Activated CD8-positive, alpha-beta memory T cell treated with anti-CD3 and anti-CD28 coated beads, Interleukin-2, amount 10 ng/mL, durations not matched to agents 7 days and 5 days (primary cell): Measurements from ENCODE around the gene NFATC1. TPM values are rescaled to one million over a fixed set of nuclear protein-coding genes. Genes with fewer than 3 reads are reported as not detected.
"Not testable (repeated sequence)": the region's sequence is repeated elsewhere in the genome, so short reads cannot be mapped to it uniquely, and the experiment has no call there.

ENCODE experiments used
- ATAC-seq: fragments of 150-1000 bp; cut with Tn5 transposase; one replicate; pipeline ENCODE4 v1.10.0; 2021; ENCODE audit warnings: moderate library complexity
- CTCF ChIA-PET: fragments of 350-600 bp; sonication (Branson Sonifier 250); formaldehyde crosslinking; loops from one replicate; lab custom pipeline; 2021; ENCODE audit warnings: antibody characterized with exemption; lab: Charles Lee
- DNase-seq: peaks from one replicate; pipeline ENCODE4 v3.0.0-alpha.2; 2020
- H3K27ac Mint-ChIP-seq: one replicate; pipeline ENCODE4 v1.8.0; 2021; ENCODE audit warnings: mild to moderate bottlenecking, mixed read lengths
- H3K27me3 Mint-ChIP-seq: one replicate; pipeline ENCODE4 v1.8.0; 2021; ENCODE audit warnings: mixed read lengths
- H3K36me3 Mint-ChIP-seq: one replicate; pipeline ENCODE4 v1.8.0; 2021; ENCODE audit warnings: mild to moderate bottlenecking, mixed read lengths
- H3K4me1 Mint-ChIP-seq: one replicate; pipeline ENCODE4 v1.8.0; 2021; ENCODE audit warnings: mixed read lengths
- H3K4me3 Mint-ChIP-seq: one replicate; pipeline ENCODE4 v1.8.0; 2021; ENCODE audit warnings: mild to moderate bottlenecking, moderate library complexity, mixed read lengths
- H3K9me3 Mint-ChIP-seq: one replicate; pipeline ENCODE4 v1.8.0; 2022; ENCODE audit warnings: low read depth, mixed read lengths
- total RNA-seq, 2 experiments: library from RNA; stranded (reverse); gene quantifications; one replicate each; pipeline ENCODE4 v1.2.3, GENCODE V29; 2021

NFATC1 gene
- total RNA-seq, 2 experiments from 2014 or later, result 25.7 to 27.8 TPM

- peaks cover 35% of the 10 kb centered on the region for H3K9me3 Mint-ChIP-seq
- H3K27ac Mint-ChIP-seq, result no peak overlapping the region
- peaks cover 2% of the 10 kb centered on the region for H3K4me1 Mint-ChIP-seq
- peaks cover 31% of the 10 kb centered on the region for H3K36me3 Mint-ChIP-seq
- DNase-seq, result no peak
- ATAC-seq, result no peak
- CTCF ChIA-PET, result no interaction called here
- H3K27me3 Mint-ChIP-seq, result no peaks in the 10 kb centered on the region
- no peak overlapping the region for H3K4me3 Mint-ChIP-seq
Observed at GRCh38 chr18:79496978-79497637, 101.4 kb downstream of the NFATC1 start.

- peaks cover 31% of the 10 kb centered on the region for H3K36me3 Mint-ChIP-seq
- DNase-seq (no peak), ATAC-seq (no peak)
- CTCF ChIA-PET, result no interaction called here
- H3K27ac Mint-ChIP-seq, result no peak overlapping the region
- no peaks in the 10 kb centered on the region for H3K27me3 Mint-ChIP-seq
- H3K4me3 Mint-ChIP-seq, result no peak overlapping the region
- H3K4me1 Mint-ChIP-seq, result no peaks in the 10 kb centered on the region
- peaks cover 35% of the 10 kb centered on the region for H3K9me3 Mint-ChIP-seq
Observed at GRCh38 chr18:79497638-79498081, 101.9 kb downstream of the NFATC1 start.

GRCh38 chr18:79498662-79499061 is 102.9 kb downstream of the NFATC1 start:
- H3K4me3 Mint-ChIP-seq, result no peak overlapping the region
- H3K27ac Mint-ChIP-seq, result no peak overlapping the region
- H3K36me3 Mint-ChIP-seq, result peaks cover 31% of the 10 kb centered on the region
- H3K4me1 Mint-ChIP-seq, result no peaks in the 10 kb centered on the region
- CTCF ChIA-PET, result no interaction called here
- peaks cover 35% of the 10 kb centered on the region for H3K9me3 Mint-ChIP-seq
- DNase-seq, result no peak
- ATAC-seq, result no peak
- no peaks in the 10 kb centered on the region for H3K27me3 Mint-ChIP-seq

- no peak overlapping the region for H3K4me3 Mint-ChIP-seq
- peaks cover 25% of the 10 kb centered on the region for H3K36me3 Mint-ChIP-seq
- H3K9me3 Mint-ChIP-seq, result peaks cover 31% of the 10 kb centered on the region
- no peaks in the 10 kb centered on the region for H3K27me3 Mint-ChIP-seq
- H3K27ac Mint-ChIP-seq, result no peak overlapping the region
- CTCF ChIA-PET, result no interaction called here
- DNase-seq (no peak), ATAC-seq (no peak)
- peaks cover 5% of the 10 kb centered on the region for H3K4me1 Mint-ChIP-seq
Observed at GRCh38 chr18:79501006-79501405, 105.3 kb downstream of the NFATC1 start.

GRCh38 chr18:79502782-79503181 is 107.1 kb downstream of the NFATC1 start:
- Mint-ChIP-seq H3K27me3 (no peaks in the 10 kb centered on the region), H3K36me3 (peaks cover 14% of the 10 kb centered on the region), H3K4me3 (no peak overlapping the region), H3K27ac (no peak overlapping the region), H3K4me1 (peaks cover 11% of the 10 kb centered on the region), H3K9me3 (peaks cover 22% of the 10 kb centered on the region)
- ATAC-seq, result no peak
- CTCF ChIA-PET, result no interaction called here
- no peak for DNase-seq

GRCh38 chr18:79503406-79503805 is 107.7 kb downstream of the NFATC1 start:
- CTCF ChIA-PET, result no interaction called here
- DNase-seq, result no peak

GRCh38 chr18:79504034-79504433 is 108.3 kb downstream of the NFATC1 start:
- Mint-ChIP-seq H3K9me3 (peaks cover 11% of the 10 kb centered on the region), H3K4me3 (no peak overlapping the region), H3K27ac (no peak overlapping the region), H3K27me3 (no peaks in the 10 kb centered on the region), H3K36me3 (peaks cover 7% of the 10 kb centered on the region), H3K4me1 (peaks cover 11% of the 10 kb centered on the region)
- ATAC-seq (no peak), DNase-seq (no peak)
- CTCF ChIA-PET, result no interaction called here

More at GRCh38 chr18:79503406-79503805, 107.7 kb downstream of the NFATC1 start:
- no peak for ATAC-seq
- H3K9me3 Mint-ChIP-seq, result peaks cover 16% of the 10 kb centered on the region
- no peak overlapping the region for H3K27ac Mint-ChIP-seq
- peaks cover 11% of the 10 kb centered on the region for H3K36me3 Mint-ChIP-seq
- no peak overlapping the region for H3K4me3 Mint-ChIP-seq
- peaks cover 11% of the 10 kb centered on the region for H3K4me1 Mint-ChIP-seq
- H3K27me3 Mint-ChIP-seq, result no peaks in the 10 kb centered on the region

GRCh38 chr18:79504495-79504894 is 108.8 kb downstream of the NFATC1 start:
- CTCF ChIA-PET, H3K4me3 Mint-ChIP-seq, H3K27me3 Mint-ChIP-seq, ATAC-seq, H3K36me3 Mint-ChIP-seq, H3K9me3 Mint-ChIP-seq, DNase-seq, H3K27ac Mint-ChIP-seq: not testable (repeated sequence)
- H3K4me1 Mint-ChIP-seq, result peaks cover 11% of the 10 kb centered on the region

GRCh38 chr18:79505465-79505864 is 109.7 kb downstream of the NFATC1 start:
- H3K27ac Mint-ChIP-seq, CTCF ChIA-PET, DNase-seq, H3K9me3 Mint-ChIP-seq, H3K27me3 Mint-ChIP-seq, ATAC-seq, H3K36me3 Mint-ChIP-seq, H3K4me3 Mint-ChIP-seq: not testable (repeated sequence)
- H3K4me1 Mint-ChIP-seq, result peaks cover 11% of the 10 kb centered on the region

- Mint-ChIP-seq H3K27me3 (no peaks in the 10 kb centered on the region), H3K27ac (no peak overlapping the region), H3K36me3 (no peaks in the 10 kb centered on the region), H3K4me3 (no peak overlapping the region), H3K9me3 (no peaks in the 10 kb centered on the region), H3K4me1 (peaks cover 11% of the 10 kb centered on the region)
- ATAC-seq, result no peak
- CTCF ChIA-PET, result no interaction called here
- no peak for DNase-seq
Observed at GRCh38 chr18:79506191-79507075, 110.7 kb downstream of the NFATC1 start.

GRCh38 chr18:79507076-79507545 is 111.4 kb downstream of the NFATC1 start:
- CTCF ChIA-PET, result no interaction called here
- Mint-ChIP-seq H3K4me3 (no peak overlapping the region), H3K27me3 (no peaks in the 10 kb centered on the region), H3K4me1 (peaks cover 11% of the 10 kb centered on the region), H3K9me3 (no peaks in the 10 kb centered on the region), H3K27ac (no peak overlapping the region), H3K36me3 (no peaks in the 10 kb centered on the region)
- ATAC-seq, result no peak
- DNase-seq, result no peak

- DNase-seq (no peak), ATAC-seq (no peak)
- Mint-ChIP-seq H3K36me3 (no peaks in the 10 kb centered on the region), H3K27ac (no peak overlapping the region), H3K4me3 (no peak overlapping the region), H3K4me1 (peaks cover 11% of the 10 kb centered on the region), H3K27me3 (no peaks in the 10 kb centered on the region), H3K9me3 (no peaks in the 10 kb centered on the region)
- CTCF ChIA-PET, result no interaction called here
Observed at GRCh38 chr18:79507546-79508480, 112.1 kb downstream of the NFATC1 start.
